Measurements from ENCODE around the gene NAGPA.

Gene NAGPA

DNA sequence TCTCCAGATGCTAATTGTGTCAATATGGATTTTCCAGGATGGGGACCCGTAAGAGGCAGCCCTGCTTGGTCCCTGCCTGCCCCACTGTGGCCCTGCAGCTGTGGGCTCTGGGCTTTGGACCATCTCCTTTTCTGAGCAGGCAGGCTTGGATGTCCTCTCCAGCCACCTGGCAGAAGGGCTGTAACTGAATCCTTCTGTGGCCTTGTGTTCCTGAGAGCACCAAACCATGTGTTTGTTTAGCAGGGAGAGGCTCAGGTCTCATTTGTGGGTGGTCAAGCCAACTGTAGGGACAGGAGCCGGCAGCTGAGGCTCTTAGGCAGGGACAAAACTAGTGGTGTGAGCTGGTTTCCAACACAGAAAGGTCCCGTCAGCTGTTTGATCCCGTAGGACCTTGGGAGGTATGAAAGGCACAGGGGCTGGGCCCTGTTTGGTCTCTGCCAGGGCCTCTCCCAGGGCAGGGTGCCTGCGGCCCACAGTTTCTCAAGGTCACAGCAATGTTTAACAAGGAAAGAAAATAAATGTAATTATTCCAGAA is 57.1 kb downstream of the NAGPA start:
- DNase-seq (ENCODE audit: low read depth in 4 of 4, low spot score in 1 of 4): no peak

DNA sequence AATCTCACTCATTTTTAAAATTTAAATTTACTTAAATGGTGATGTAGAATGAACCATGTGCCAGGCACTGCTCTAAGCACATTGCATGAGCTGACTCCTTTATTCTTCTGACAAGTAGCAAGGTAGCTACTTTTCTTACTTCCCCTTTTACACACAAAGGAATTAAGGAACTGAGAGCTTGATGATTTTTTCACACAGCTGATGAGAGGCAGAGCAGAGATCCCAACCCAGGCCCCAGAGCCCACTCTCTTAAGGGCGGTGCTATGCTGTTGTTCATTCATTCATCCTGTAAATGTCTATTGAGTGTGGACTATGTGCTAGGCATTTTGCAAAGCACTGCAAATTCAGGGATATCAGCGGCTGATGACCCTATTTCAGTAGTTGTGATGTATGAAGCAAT is 57.7 kb downstream of the NAGPA start:
- no peak for DNase-seq (ENCODE audit: low read depth in 4 of 4, low spot score in 1 of 4)
